Vagina (tissue), 2 donors: ENCODE results near the gene DBX2.

Experiments used
- POLR2A ChIP-seq, 2 donors: fragments of 450-650 bp; IDR thresholded peaks; one replicate each; pipeline ENCODE4 v1.6.1; 2017; ENCODE audit warnings: antibody characterized with exemption in 2 of 2, mild to moderate bottlenecking in 2 of 2, moderate library complexity in 2 of 2
- POLR2AphosphoS5 ChIP-seq, 2 donors: sonication (generic); formaldehyde crosslinking; IDR thresholded peaks; one replicate each; pipeline ENCODE4 v1.9.0; 2017; ENCODE audit warnings: antibody characterized with exemption in 2 of 2, mild to moderate bottlenecking in 2 of 2, low read depth in 1 of 2; ENCODE audit not compliant: insufficient read depth in 1 of 2
- TF ChIP-seq, protein P1 (sequence below), 3 experiments: fragments of 450-650 bp in 2 of 3; fragments of 200-600 bp in 1 of 3; sonication (generic) in 1 of 3; IDR thresholded peaks; one replicate each; pipeline ENCODE4 v1.5.1; 2017 to 2019; ENCODE audit warnings: antibody characterized with exemption in 3 of 3, mild to moderate bottlenecking in 2 of 3, moderate library complexity in 2 of 3

- TF ChIP-seq, protein P1, sequence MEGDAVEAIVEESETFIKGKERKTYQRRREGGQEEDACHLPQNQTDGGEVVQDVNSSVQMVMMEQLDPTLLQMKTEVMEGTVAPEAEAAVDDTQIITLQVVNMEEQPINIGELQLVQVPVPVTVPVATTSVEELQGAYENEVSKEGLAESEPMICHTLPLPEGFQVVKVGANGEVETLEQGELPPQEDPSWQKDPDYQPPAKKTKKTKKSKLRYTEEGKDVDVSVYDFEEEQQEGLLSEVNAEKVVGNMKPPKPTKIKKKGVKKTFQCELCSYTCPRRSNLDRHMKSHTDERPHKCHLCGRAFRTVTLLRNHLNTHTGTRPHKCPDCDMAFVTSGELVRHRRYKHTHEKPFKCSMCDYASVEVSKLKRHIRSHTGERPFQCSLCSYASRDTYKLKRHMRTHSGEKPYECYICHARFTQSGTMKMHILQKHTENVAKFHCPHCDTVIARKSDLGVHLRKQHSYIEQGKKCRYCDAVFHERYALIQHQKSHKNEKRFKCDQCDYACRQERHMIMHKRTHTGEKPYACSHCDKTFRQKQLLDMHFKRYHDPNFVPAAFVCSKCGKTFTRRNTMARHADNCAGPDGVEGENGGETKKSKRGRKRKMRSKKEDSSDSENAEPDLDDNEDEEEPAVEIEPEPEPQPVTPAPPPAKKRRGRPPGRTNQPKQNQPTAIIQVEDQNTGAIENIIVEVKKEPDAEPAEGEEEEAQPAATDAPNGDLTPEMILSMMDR (IDR thresholded peaks at IDR 0.05) = no peak
- TF ChIP-seq POLR2AphosphoS5 (IDR thresholded peaks at IDR 0.05; ENCODE audit: insufficient read depth in 1 of 2, low read depth in 1 of 2) (no peak), POLR2A (IDR thresholded peaks at IDR 0.05) (no peak)
Observed at GRCh38 chr12:45093051-45093450, 42.2 kb upstream of the DBX2 start.
